ENCODE results near the gene P2RY14.
A peak's percentile ranks its signal among the peaks of the same experiment; 100 is the strongest.

Gene P2RY14

DNA sequence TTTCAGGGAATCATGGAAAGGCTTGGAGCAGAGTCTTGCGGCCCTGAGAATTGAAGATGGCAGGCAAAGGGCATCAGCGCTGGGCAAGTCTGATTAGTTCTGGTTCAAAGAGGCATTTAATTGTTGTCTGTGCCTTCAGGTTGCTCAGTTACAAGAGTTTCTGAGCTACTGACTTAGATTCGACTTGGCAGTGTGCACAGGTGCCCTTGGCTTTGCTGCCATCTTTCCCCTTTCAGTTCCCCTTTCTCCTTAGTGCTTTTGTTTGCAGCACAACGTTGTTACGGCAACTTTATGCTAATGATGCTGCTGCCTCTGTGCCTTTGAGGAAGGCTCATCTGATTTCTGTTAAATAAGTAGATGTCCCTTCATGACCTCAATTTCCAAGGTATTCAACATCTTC lies 12.5 kb downstream of the P2RY14 start:
- no peak for DNase-seq (ENCODE audit: low spot score)
- no peak overlapping the region for H3K4me3 ChIP-seq
- peak overlapping the region in 1 of 2 donors; percentile 47 for H3K27ac ChIP-seq
- TF ChIP-seq, protein P1, sequence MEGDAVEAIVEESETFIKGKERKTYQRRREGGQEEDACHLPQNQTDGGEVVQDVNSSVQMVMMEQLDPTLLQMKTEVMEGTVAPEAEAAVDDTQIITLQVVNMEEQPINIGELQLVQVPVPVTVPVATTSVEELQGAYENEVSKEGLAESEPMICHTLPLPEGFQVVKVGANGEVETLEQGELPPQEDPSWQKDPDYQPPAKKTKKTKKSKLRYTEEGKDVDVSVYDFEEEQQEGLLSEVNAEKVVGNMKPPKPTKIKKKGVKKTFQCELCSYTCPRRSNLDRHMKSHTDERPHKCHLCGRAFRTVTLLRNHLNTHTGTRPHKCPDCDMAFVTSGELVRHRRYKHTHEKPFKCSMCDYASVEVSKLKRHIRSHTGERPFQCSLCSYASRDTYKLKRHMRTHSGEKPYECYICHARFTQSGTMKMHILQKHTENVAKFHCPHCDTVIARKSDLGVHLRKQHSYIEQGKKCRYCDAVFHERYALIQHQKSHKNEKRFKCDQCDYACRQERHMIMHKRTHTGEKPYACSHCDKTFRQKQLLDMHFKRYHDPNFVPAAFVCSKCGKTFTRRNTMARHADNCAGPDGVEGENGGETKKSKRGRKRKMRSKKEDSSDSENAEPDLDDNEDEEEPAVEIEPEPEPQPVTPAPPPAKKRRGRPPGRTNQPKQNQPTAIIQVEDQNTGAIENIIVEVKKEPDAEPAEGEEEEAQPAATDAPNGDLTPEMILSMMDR (IDR thresholded peaks at IDR 0.05), result no peak

GRCh38 chr3:151265166-151265565 lies 13.2 kb downstream of the P2RY14 start:
- no peak for DNase-seq (ENCODE audit: low spot score)
- TF ChIP-seq, protein P1 (IDR thresholded peaks at IDR 0.05), result no peak
- H3K27ac ChIP-seq, result peak overlapping the region in 1 of 2 donors; percentile 47
- no peak overlapping the region for H3K4me3 ChIP-seq

DNA sequence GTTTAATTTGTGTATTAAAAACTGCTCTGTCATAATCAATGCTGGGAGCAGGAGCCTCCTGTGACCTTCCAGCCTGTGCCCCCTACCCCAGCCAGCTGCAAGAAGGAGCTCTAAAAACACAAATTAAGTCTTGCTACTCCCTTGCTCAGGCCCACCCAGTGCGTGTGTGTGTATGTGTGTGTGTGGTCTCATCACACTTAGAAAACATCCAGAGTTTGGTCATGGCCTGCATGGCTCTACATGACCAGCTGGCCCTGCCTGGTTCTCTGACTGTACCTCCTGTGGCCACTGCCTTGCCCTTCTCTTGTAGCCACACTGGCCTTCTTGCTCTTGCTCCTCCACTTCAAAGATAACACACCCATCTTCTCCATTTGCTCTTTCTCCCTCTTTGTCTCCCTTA lies 13.7 kb downstream of the P2RY14 start:
- TF ChIP-seq, protein P1 (IDR thresholded peaks at IDR 0.05), result no peak
- Histone ChIP-seq H3K27ac (peak overlapping the region in 1 of 2 donors; percentile 40), H3K4me3 (no peak overlapping the region)
- DNase-seq (ENCODE audit: low spot score), result no peak

DNA sequence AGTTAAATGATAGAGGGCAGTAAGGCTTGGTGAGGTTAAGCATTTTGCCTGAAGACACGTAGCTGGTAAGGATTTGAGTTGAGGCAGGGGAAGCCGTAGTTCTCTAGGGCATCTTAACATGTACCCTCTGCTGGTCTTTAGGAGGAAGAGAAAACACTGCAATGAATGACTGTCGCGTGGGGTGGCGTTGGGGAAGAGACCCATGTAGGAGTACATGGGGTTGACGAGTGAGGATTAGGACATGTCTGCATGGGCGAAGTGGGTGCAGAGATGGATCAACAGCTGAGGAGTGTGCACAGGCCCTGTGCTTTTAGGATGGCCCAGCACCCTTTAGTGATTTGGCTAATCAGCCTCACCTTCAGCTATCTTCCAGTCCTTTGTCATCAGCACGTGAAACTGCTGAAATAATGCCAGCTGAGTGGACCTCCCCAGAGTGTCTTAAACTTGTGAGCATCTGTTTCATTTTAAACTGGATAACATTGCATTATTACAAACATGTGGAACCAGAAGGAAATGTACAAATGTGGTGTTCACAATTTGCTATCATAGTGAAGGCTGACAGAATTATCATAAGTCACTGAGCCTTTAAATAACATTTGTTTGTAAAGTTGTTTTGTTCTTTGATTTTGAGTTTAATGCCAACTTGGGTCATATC lies 15.3 kb downstream of the P2RY14 start:
- H3K27ac ChIP-seq, result no peak overlapping the region
- no peak overlapping the region for H3K4me3 ChIP-seq
- no peak for DNase-seq (ENCODE audit: low spot score)
- TF ChIP-seq, protein P1 (IDR thresholded peaks at IDR 0.05), result no peak

DNA sequence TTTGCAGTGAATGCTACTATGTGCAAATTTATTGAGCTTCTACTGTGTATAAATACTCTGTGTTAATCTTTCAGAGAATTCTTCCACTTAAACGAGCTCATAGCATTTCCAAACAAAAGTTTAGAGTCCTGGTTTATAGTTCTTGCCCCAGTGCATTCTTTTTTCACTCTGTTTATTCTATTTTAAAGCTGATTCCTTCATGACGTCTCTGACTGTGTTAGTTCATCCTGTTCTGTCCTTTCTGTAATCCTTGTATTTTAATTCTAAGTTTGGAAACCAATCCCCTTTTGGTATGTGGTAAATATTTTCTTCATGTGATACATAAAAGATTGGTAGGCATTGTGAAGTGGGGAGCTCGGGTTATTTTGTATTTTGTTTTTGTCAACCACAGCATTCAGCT lies 18.7 kb downstream of the P2RY14 start:
- Histone ChIP-seq H3K4me3 (no peak overlapping the region), H3K27ac (no peak overlapping the region)
- DNase-seq (ENCODE audit: low spot score), result no peak
- TF ChIP-seq, protein P1 (IDR thresholded peaks at IDR 0.05), result no peak

DNA sequence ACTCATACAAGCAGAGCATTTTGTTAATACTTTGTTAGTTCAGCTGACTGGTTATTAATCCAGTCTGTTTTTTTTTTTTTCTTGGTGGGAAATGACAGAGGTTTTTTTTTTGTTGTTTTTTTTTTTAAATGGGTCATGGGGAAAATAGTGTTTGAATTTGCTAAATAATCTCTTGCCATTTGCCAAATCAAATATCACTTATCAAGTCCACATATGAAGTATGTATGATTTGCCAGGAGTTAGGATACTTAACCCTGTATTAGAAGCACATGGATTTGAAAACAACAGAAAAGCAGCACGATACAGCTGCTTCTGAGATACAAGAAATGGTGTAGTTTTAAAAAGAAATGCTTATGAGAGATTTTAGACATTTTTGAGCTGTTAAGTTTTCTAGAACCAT lies 21.6 kb downstream of the P2RY14 start:
- DNase-seq (ENCODE audit: low spot score), result no peak

More for the DNA sequence above, 21.6 kb downstream of the P2RY14 start:
- H3K27ac ChIP-seq, result no peak overlapping the region
- no peak overlapping the region for H3K4me3 ChIP-seq
- TF ChIP-seq, protein P1 (IDR thresholded peaks at IDR 0.05), result no peak
